Aorta (tissue), 5 donors: ENCODE data around the gene OR6Q1. TPM values are rescaled to one million over a fixed set of nuclear protein-coding genes. Genes with fewer than 3 reads are reported as not detected.

Experiments used
- ATAC-seq: fragments of 200-7000 bp; cut with Tn5 transposase; one replicate; pipeline ENCODE4 v1.9.1; 2022; ENCODE audit warnings: moderate library complexity; ENCODE audit not compliant: low FRiP score
- DNase-seq, 2 donors: peaks; one replicate each; pipeline ENCODE4 v3.0.0-alpha.2; 2020
- H3K27ac ChIP-seq, 2 donors: one replicate each; pipeline ENCODE4 v1.5.1; 2013; ENCODE audit warnings: low read length in 2 of 2, mild to moderate bottlenecking in 2 of 2, moderate library complexity in 2 of 2, control low read depth in 1 of 2, inconsistent platforms in 1 of 2, low read depth in 1 of 2
- H3K27me3 ChIP-seq, 2 donors: one replicate each; pipeline ENCODE4 v1.6.1; 2013; ENCODE audit warnings: control low read depth in 1 of 2, low read length in 1 of 2, mild to moderate bottlenecking in 1 of 2, moderate library complexity in 1 of 2; ENCODE audit not compliant: insufficient read depth in 2 of 2, control insufficient read depth in 1 of 2
- H3K36me3 ChIP-seq, 2 donors: one replicate each; pipeline ENCODE4 v1.6.1; 2013; ENCODE audit warnings: control low read depth in 1 of 2, low read length in 1 of 2, mild to moderate bottlenecking in 1 of 2; ENCODE audit not compliant: insufficient read depth in 2 of 2, control insufficient read depth in 1 of 2
- H3K4me1 ChIP-seq, 2 donors: one replicate each; pipeline ENCODE4 v1.6.1; 2013; ENCODE audit warnings: low read length in 2 of 2, control low read depth in 1 of 2, mild to moderate bottlenecking in 1 of 2, moderate library complexity in 1 of 2; ENCODE audit not compliant: insufficient read depth in 2 of 2, control insufficient read depth in 1 of 2
- H3K4me3 ChIP-seq, 2 donors: one replicate each; pipeline ENCODE4 v1.5.1; 2013; ENCODE audit warnings: low read length in 2 of 2, control low read depth in 1 of 2, mild to moderate bottlenecking in 1 of 2
- H3K9me3 ChIP-seq: one replicate; pipeline ENCODE4 v1.6.1; 2013; ENCODE audit warnings: mild to moderate bottlenecking, low read length; ENCODE audit not compliant: control insufficient read depth
- WGBS, 2 donors: extraction: QIAGEN DNeasy Blood & Tissue Kit; methylation state at CpG; one replicate each; pipeline ENCODE4 v1.1.7; 2013; 5-methylcytosine and 5-hydroxymethylcytosine counted together
- intact Hi-C, 2 donors: fragments of 100-400 bp; cut with DNase I; formaldehyde crosslinking; loops; one replicate each; pipeline versions ENCODE4 v1.14.2 to v1.15.0; 2022
- polyA plus RNA-seq, 2 donors: library from polyadenylated mRNA; stranded (reverse); fragments of 200-250 nt; gene quantifications; one replicate each; pipeline ENCODE4 v1.2.3, GENCODE V29; 2013
- total RNA-seq, 2 donors: library from RNA; stranded (reverse); fragmentation: NEBNext Ultra II Directional; extraction: Animal tissue kit (Norgen Biotek cat#: 25700); gene quantifications; one replicate each; pipeline ENCODE4 v1.2.1, GENCODE V29; 2021
- donor health status: healthy with polysubstance abuse.
- donor health status: Bipolar disorder and iron deficiency.
- donor health status: DM: no; HTN: no; CAD: no.
- donor health status: DM: no; HTN: no; CAD: no.
- donor health status: DM: yes; HTN: yes; CAD: no.

Gene OR6Q1
- total and polyA plus RNA-seq, 4 donors: not detected

DNA sequence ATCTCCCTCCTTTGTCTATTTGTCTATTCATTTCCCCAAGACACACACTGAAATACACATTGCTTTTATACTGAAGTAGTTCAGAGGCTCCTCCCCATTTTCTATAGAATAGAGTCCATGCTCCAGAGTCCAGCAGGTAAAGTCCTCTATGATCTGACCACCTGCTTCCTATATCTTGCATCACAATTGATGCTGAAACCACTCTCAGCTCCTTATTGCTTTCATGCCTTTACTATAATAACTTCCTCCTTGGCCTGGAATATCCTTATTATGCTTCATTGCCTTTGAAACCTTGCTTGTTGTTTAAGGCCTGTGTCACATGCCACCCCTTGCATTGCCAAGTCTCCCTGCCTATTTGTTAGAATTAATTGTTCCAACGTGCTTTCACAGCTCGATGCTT, 12.6 kb downstream of the OR6Q1 start:
- H3K9me3 ChIP-seq: no peaks in the 10 kb centered on the region
- intact Hi-C loops: no loop called here
- H3K36me3 ChIP-seq: no peaks in the 10 kb centered on the region
- no peak for ATAC-seq
- no peak for DNase-seq
- H3K4me1 ChIP-seq: no peaks in the 10 kb centered on the region
- H3K27ac ChIP-seq: no peak overlapping the region
- no peaks in the 10 kb centered on the region for H3K27me3 ChIP-seq
- whole genome bisulfite sequencing, 2 donors: 83% methylated on average over 2 of the region's 2 CpGs
- H3K4me3 ChIP-seq: no peak overlapping the region

GRCh38 chr11:58046231-58046630, 15.5 kb downstream of the OR6Q1 start:
- Histone ChIP-seq H3K9me3 (no peaks in the 10 kb centered on the region), H3K27ac (no peak overlapping the region), H3K36me3 (no peaks in the 10 kb centered on the region), H3K4me3 (no peak overlapping the region), H3K4me1 (no peaks in the 10 kb centered on the region), H3K27me3 (no peaks in the 10 kb centered on the region)
- WGBS, 2 donors: 38 to 50% methylated on average over 3 of the region's 3 CpGs
- intact Hi-C loops: no loop called here
- no peak for ATAC-seq
- no peak for DNase-seq

GRCh38 chr11:58047818-58048217, 17.1 kb downstream of the OR6Q1 start:
- 89 to 95% methylated on average over 3 of the region's 3 CpGs for WGBS, 2 donors
- intact Hi-C loops: no loop called here
- ATAC-seq: no peak
- H3K4me3 ChIP-seq: no peak overlapping the region
- no peaks in the 10 kb centered on the region for H3K27me3 ChIP-seq
- H3K36me3 ChIP-seq: no peaks in the 10 kb centered on the region
- H3K9me3 ChIP-seq: no peaks in the 10 kb centered on the region
- H3K27ac ChIP-seq: no peak overlapping the region
- no peak for DNase-seq
- no peaks in the 10 kb centered on the region for H3K4me1 ChIP-seq

DNA sequence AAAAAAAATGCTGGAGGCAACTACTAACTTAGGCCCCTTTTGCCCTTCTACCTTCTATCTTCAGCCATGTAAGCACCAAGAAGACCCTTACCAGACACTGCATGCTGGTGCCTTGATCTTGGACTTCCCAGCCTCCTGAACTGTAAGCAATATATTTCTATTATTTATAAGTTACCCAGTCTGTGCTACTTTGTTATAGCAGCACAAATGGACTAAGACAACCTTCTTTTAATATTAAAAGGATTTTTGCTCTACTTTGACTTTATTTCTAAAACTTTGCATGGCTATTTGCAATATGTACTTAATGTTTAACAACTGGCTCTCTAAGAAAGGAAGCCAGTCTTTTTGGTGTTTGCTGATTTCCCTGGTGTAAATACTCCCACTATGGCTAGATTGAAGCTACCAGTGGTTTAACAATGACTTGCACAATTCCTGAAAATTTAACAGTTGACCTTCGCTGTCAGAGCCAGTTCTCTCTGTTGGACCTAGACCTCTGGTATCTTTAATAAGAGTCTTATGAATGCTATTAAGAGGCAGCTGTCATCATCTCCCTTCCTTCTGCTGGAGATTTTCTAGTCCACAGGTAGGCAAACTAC, 25.2 kb downstream of the OR6Q1 start:
- H3K4me1 ChIP-seq: no peaks in the 10 kb centered on the region
- ATAC-seq (no peak), DNase-seq (no peak)
- intact Hi-C loops: no loop called here
- H3K36me3 ChIP-seq: no peaks in the 10 kb centered on the region
- no peak overlapping the region for H3K27ac ChIP-seq
- H3K27me3 ChIP-seq: no peaks in the 10 kb centered on the region
- no peaks in the 10 kb centered on the region for H3K9me3 ChIP-seq
- WGBS, 2 donors: 94 to 100% methylated on average over 1 of the region's 1 CpG
- no peak overlapping the region for H3K4me3 ChIP-seq

- no peaks in the 10 kb centered on the region for H3K4me1 ChIP-seq
- H3K27me3 ChIP-seq: no peaks in the 10 kb centered on the region
- no peaks in the 10 kb centered on the region for H3K9me3 ChIP-seq
- no peak overlapping the region for H3K27ac ChIP-seq
- ATAC-seq: no peak
- H3K36me3 ChIP-seq: no peaks in the 10 kb centered on the region
- no peak for DNase-seq
- intact Hi-C loops: no loop called here
- WGBS, 2 donors: 92 to 93% methylated on average over 3 of the region's 3 CpGs
- no peak overlapping the region for H3K4me3 ChIP-seq
Observed at GRCh38 chr11:58057481-58057880, 26.7 kb downstream of the OR6Q1 start.

DNA sequence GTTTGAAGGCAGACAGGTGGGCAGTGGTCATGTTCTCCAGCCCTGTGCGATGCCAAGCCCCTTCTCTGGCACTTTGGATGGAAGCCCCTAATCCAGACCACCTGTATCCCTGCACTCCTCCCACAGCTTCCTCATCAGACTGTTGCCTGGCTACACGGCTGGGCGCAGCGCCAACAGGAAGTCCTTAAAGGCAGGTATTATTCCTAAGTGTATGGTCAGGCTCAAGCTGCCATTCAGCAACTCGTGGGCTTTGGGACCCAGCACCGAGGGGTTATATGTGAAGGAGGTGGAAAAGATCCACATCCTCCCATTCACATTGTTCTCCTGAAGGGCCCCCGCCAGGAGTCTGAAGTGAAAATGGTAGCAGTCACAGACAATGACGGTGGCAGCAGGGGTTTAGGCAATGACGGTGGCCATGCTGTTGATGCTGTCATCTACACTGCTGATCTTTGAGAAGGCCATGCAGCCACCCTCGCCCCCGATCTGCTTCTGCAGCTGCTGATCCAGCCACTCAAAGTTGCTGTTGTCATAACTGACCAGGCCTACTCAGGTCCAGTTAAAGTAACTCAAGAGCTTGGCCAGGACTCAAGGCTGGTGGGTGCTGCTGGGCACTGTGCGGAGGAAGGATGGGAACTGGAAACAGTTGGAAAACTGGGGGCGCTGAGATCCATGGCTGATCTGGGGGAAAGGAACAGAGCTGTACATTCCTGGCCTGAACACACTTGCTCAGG, 27.7 kb downstream of the OR6Q1 start:
- H3K4me3 ChIP-seq: no peak overlapping the region
- H3K27me3 ChIP-seq: no peaks in the 10 kb centered on the region
- no peaks in the 10 kb centered on the region for H3K36me3 ChIP-seq
- H3K27ac ChIP-seq: peak overlapping the region; percentile 7 to 52
- intact Hi-C loops: no loop called here
- ATAC-seq (peak; percentile 15), DNase-seq (peak; percentile 56 to 78)
- no peaks in the 10 kb centered on the region for H3K4me1 ChIP-seq
- no peaks in the 10 kb centered on the region for H3K9me3 ChIP-seq
- WGBS, 2 donors: 36% methylated on average over 13 of the region's 13 CpGs

DNA sequence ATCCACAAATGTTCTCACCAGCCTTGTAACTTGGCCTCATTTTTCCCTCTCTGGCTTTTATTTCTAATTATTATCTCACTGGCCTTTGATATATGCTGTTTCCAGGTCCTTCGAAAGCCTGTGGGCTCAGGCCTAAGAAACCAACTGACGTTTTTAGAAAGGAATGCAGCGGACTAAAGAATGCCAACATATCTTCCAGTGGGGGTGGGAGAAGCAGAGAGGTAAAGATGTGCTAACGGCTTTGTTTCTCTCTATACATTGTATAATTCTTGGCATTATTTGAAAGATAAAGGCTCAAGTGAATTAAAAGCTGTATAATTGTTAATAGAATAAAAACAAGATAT, 28.2 kb downstream of the OR6Q1 start:
- WGBS, 2 donors: 4 to 6% methylated on average over 4 of the region's 4 CpGs
- peak overlapping the region in 1 of 2 donors; percentile 52 for H3K27ac ChIP-seq
- no peaks in the 10 kb centered on the region for H3K27me3 ChIP-seq
- H3K9me3 ChIP-seq: no peaks in the 10 kb centered on the region
- no peak for DNase-seq
- no peaks in the 10 kb centered on the region for H3K4me1 ChIP-seq
- H3K4me3 ChIP-seq: no peak overlapping the region
- ATAC-seq: peak; percentile 66
- intact Hi-C loops: no loop called here
- no peaks in the 10 kb centered on the region for H3K36me3 ChIP-seq

DNA sequence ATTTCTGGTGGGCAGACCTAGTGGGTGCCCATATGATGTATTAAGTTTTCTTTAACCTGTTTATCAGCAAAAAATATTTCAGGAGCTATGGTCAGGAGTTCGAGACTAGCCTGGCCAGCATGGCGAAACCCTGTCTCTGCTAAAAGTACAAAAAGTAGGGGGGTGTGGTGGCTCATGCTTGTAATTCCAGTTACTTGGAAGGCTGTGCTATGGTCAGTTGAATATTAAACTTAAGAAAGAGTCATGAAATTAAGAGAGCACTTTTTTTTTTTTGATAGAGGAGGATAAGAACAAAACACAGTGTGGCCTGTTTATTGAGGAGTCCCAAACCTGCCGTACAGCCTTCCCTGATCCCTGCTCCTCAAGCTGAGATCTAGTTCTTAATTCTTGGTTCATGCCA, 29.8 kb downstream of the OR6Q1 start:
- WGBS, 2 donors: 77 to 79% methylated on average over 3 of the region's 3 CpGs
- Histone ChIP-seq H3K4me1 (no peaks in the 10 kb centered on the region), H3K9me3 (no peaks in the 10 kb centered on the region), H3K36me3 (no peaks in the 10 kb centered on the region), H3K27ac (no peak overlapping the region), H3K4me3 (no peak overlapping the region), H3K27me3 (no peaks in the 10 kb centered on the region)
- ATAC-seq: no peak
- no peak for DNase-seq
- intact Hi-C loops: no loop called here

- Histone ChIP-seq H3K27ac (no peak overlapping the region), H3K4me3 (no peak overlapping the region), H3K4me1 (no peaks in the 10 kb centered on the region), H3K27me3 (no peaks in the 10 kb centered on the region), H3K9me3 (no peaks in the 10 kb centered on the region), H3K36me3 (no peaks in the 10 kb centered on the region)
- 76 to 83% methylated on average over 6 of the region's 6 CpGs for WGBS, 2 donors
- DNase-seq: no peak
- intact Hi-C loops: no loop called here
- ATAC-seq: no peak
Observed at GRCh38 chr11:58060939-58061672, 30.4 kb downstream of the OR6Q1 start.
